A549 treated with AZD9567 at 1 μM for 4 hours (cell line): ENCODE data around the gene CGB3. TPM values are rescaled to one million over a fixed set of nuclear protein-coding genes. Genes with fewer than 3 reads are reported as not detected.

Source experiments
- total RNA-seq: library from RNA; stranded (reverse); fragments of 200-300 nt; extraction: Qiagen RNA extraction; gene quantifications from 5 replicates; pipeline ENCODE4 v1.2.3, GENCODE V29; 2022; ENCODE audit not compliant: insufficient read depth

Gene CGB3
- total RNA-seq, result 0.16 TPM in 1 of 5 replicates, not detected in the others

DNA sequence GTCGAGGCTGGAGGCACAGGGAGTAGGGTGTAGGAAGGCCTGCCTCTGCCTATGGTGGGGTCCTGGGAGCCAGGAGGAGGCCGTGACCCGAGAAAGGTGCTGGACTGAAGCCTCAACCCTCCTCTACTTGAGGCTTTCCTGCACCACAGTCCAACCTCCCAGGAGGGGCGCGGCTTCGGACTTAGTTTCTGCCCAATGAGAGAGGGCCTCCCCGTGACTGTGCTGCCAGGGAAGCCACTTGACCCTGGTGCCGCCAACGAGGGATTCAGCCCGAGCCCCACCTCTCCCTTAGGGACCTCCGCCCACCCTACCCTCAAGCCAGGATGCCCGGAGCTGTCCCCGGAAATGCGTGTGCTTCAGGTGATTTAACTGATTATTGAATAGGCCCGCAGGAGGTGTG lies at the start of gene CGB3:
CGB3 (minus strand) TSS at position 101 of the 400 bp plus-strand sequence. CDS start 362 bp downstream, outside the sequence.

DNA sequence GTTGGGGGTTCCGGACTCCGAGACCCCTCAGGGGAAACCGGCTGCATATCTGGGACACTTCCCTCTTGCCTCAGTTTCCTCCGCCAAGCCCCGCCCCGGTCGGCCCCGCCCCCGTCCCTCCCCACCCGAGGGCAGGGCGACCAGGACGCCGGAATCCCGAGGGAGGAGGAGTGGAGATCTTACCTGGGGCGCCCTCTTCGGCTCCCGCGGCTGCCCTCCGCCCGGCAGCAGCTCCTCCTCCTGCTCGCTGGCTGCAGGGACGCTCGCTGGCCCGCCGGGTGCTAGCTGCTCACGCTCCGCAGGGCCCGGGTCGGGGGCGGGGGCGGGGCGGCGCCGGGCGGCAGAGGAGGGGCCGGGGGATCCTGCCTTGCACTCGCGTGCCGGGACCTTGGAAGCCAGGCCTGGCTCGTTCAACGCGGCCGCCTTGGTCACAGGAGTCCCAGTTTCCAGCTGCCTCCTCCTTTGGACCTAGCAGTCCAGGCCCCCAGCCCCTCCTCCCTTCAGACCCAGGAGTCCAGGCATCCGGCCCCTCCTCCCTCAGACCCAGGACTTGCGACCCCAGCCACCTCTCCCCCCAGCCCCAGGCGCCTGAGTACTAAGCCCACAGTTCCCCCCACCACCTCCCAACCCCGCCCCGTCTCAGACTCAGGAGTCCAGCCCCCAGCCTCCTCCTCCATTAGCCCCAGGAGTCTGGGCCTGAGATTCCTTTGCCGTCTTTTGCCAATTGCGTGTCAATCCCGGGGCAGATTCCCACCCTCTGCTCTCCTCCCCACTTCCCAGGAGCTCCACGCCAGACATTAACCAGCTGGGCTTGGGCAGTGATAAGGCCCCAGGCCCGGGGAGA lies 40.9 kb upstream of the CGB3 start, which contains the start of gene NTF4:
NTF4 (minus strand) TSS at position 51 of the 844 bp plus-strand sequence. CDS start 2,821 bp downstream, outside the sequence.

DNA sequence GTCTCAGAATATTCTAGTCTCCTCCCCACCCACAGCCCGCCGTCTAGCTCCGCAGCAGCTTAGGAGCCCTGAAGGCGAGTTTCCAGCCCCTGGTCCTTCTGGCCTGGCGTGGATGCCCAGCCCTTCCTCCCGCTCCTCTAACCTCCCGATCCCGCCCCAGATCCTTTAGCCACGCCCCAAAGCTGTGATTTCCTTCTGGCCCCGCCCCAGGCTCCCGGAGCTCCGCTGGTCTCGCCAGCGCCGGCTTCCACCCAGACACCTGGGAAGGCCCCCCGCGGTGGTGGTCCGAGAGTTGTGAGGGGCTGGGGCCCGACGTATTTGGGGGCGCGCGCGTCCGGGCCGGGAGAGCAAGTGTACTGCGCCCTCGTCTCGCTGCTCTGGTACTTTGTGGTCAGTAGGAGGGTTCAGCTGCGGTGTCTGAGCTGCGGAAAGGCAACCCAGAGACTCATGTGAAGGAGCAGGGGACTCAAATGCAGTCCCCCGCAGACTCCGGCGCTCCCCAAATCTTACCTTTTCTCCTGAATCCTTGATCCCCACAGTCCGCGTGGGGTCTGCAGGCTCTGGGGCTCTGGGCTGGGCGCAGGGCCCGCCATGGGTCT lies 33.6 kb upstream of the CGB3 start, which contains the start of gene CGB7:
CGB7 (minus strand) TSS at position 114 of the 599 bp plus-strand sequence. CDS start 2,374 bp downstream, outside the sequence.

DNA sequence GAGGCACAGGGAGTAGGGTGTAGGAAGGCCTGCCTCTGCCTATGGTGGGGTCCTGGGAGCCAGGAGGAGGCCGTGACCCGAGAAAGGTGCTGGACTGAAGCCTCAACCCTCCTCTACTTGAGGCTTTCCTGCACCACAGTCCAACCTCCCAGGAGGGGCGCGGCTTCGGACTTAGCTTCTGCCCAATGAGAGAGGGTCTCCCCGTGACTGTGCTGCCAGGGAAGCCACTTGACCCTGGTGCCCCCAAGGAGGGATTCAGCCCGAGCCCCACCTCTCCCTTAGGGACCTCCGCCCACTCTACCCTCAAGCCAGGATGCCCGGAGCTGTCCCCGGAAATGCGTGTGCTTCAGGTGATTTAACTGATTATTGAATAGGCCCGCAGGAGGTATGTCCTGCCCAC lies 24.9 kb upstream of the CGB3 start, which contains the start of gene CGB8:
CGB8 (minus strand) TSS at position 101 of the 400 bp plus-strand sequence. CDS start 372 bp downstream, outside the sequence.

DNA sequence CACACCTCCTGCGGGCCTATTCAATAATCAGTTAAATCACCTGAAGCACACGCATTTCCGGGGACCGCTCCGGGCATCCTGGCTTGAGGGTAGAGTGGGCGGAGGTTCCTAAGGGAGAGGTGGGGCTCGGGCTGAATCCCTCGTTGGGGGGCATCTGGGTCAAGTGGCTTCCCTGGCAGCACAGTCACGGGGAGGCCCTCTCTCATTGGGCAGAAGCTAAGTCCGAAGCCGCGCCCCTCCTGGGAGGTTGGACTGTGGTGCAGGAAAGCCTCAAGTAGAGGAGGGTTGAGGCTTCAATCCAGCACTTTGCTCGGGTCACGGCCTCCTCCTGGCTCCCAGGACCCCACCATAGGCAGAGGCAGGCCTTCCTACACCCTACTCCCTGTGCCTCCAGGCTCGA lies 19.4 kb upstream of the CGB3 start, which contains the start of gene CGB5:
CGB5 (plus strand) TSS at position 301 of the 400 bp plus-strand sequence. CDS start 362 bp downstream, outside the sequence.

DNA sequence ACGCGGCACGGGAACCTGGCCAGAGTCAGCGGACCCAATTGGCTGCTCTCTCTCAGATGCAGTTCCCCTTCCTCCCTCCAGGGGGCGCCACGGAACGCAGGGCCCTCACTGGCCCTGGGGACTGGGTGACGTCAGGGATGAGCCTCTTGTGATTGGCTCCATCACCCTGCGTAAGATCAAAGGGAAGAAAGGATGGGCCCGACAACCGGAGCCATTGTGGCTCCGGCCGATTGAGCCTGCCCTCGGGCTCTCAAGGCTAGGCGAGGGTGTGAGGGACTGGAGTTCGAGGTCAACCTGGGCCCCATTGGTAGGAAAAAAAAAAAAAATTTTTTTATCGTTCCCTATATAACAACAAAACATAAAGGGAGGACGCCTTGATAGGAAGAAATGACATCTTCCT lies 12.7 kb upstream of the CGB3 start, which contains the start of gene CGB1:
CGB1 (minus strand) TSS at position 81 of the 400 bp plus-strand sequence. CDS start 184 bp downstream, outside the sequence.

DNA sequence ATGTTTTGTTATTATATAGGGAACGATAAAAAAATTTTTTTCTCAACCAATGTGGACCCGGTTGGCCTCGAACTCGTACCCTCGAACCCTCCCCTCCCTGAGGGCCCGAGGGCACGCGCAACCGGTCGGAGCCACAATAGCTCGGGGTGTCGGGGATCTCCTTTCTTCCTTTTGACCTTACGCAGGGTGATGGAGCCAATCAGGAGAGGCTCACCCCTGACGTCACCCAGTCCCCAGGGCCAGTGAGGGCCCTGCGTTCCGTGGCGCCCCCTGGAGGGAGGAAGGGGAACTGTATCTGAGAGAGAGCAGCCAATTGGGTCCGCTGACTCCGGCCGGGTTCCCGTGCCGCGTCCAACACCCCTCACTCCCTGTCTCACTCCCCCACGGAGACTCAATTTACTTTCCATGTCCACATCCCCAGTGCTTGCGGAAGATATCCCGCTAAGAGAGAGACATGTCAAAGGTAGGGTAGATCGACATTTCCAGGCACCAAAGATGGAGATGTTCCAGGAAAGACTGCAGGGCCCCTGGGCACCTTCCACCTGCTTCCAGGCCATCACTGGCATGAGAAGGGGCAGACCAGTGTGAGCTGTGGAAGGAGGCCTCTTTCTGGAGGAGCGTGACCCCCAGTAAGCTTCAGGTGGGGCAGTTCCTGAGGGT lies 7.6 kb upstream of the CGB3 start, which contains the start of gene CGB2:
CGB2 (plus strand) TSS at position 249 of the 660 bp plus-strand sequence; CDS start at position 455, 206 bp downstream.

DNA sequence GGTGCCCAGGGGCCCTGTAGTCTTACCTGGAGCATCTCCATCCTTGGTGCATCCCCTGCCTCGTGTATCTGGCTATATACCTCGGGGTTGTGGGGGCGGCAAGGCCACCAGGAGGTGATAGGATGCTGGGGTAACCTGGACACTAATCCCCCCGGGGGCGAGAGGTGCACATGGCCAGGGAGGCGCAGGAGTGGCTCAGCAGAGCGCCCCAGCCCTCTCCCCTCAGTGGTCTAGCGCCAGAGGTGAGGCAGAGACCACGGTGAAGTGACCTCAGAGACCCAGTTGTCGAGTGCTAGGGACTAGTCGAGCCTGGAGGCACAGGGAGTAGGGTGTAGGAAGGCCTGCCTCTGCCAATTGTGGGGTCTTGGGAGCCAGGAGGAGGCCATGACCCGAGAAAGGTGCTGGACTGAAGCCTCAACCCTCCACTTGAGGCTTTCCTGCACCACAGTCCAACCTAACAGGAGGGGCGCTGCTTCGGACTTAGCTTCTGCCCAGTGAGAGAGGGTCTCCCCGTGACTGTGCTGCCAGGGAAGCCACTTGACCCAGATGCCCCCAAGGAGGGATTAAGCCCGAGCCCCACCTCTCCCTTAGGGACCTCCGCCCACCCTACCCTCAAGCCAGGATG lies 7.0 kb downstream of the CGB3 start, which contains the start of gene LHB:
LHB (minus strand) TSS at position 51 of the 625 bp plus-strand sequence; CDS start at position 41, 10 bp downstream.

DNA sequence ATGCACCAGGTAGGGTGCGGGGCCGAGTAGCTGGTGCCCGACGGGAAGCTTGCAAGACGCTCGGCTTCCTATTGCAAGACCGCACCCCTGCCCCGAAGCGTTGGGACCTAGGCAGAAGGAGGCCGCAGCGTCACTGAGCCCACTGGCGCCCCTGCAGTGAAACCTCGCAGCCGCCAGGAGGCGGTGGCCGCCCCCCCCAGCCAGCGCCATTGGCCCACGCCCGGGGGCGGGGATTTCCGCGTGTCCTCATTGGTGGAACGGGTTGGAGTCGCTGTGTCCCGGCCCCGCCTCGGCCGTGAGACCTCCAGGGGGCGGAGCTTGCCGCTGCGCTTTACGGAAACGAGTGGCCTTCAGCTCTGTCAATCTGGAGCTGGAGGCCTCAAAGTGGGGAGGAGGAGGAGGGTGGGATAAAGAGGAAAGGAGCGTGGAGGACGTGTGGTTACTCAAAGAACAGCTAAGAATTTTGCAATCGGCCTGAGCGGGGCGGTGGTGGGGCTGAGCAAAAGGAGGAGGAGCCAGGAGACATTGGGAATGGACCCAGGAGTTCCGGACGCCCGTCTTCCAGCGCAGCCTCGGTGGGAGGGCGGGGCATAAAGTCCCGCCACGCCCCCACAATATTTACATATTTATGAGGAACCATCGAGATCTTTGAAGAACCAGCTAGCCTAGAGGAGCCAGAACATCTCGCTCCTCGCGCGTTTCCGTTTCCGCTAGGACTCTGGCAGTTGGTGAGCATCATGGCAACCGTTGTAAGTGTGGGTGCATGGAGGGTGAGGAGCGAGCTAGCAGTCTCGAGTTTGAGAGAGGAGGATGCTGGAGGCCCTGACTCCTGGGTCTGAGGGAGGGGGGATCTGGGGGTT lies 30.7 kb downstream of the CGB3 start, which contains the start of the genes GYS1 and RUVBL2:
GYS1 (minus strand) TSS at position 135 of the 860 bp plus-strand sequence. CDS start 197 bp downstream, outside the sequence.
RUVBL2 (plus strand) TSS at position 713 of the 860 bp plus-strand sequence; CDS start at position 738, 25 bp downstream.

Other genes starting within 250 kb of the CGB3 start
- gene BCAT2, start 213.3 kb downstream of the CGB3 start, total RNA-seq, result 56.8 to 66.6 TPM (median 61.9 TPM) in 5 replicates
- gene HSD17B14, start 187.8 kb downstream of the CGB3 start, total RNA-seq, result 9.3 to 17.4 TPM (median 13.4 TPM) in 5 replicates
- gene PLEKHA4, start 155.7 kb downstream of the CGB3 start, total RNA-seq, result 1.1 to 1.7 TPM (median 1.2 TPM) in 5 replicates
- 77.7 to 128 TPM (median 99.5 TPM) in 5 replicates for gene PPP1R15A, start 151.9 kb downstream of the CGB3 start, total RNA-seq
- gene TULP2, start 125.6 kb downstream of the CGB3 start, total RNA-seq, result not detected in 5 replicates
- gene NUCB1, start 124.0 kb downstream of the CGB3 start, total RNA-seq, result 196 to 206 TPM (median 200 TPM) in 5 replicates
- 1.5 to 1.7 TPM (median 1.5 TPM) in 4 of 5 replicates, not detected in the other for gene DHDH, start 90.6 kb downstream of the CGB3 start, total RNA-seq
- 289 to 347 TPM (median 317 TPM) in 5 replicates for gene BAX, start 69.5 kb downstream of the CGB3 start, total RNA-seq
- 15,391 to 23,528 TPM (median 18,182 TPM) in 5 replicates for gene FTL, start 59.0 kb downstream of the CGB3 start, total RNA-seq
- 18.5 to 36.7 TPM (median 21.4 TPM) in 5 replicates for gene GYS1, start 31.0 kb downstream of the CGB3 start, total RNA-seq
- gene RUVBL2, start 30.4 kb downstream of the CGB3 start, total RNA-seq, result 214 to 245 TPM (median 233 TPM) in 5 replicates
- gene LHB, start 7.2 kb downstream of the CGB3 start, total RNA-seq, result not detected in 5 replicates
- 0.17 to 0.31 TPM (median 0.31 TPM) in 3 of 5 replicates, not detected in the others for gene CGB2, start 7.6 kb upstream of the CGB3 start, total RNA-seq
- gene CGB1, start 12.6 kb upstream of the CGB3 start, total RNA-seq, result 0.31 TPM in 1 of 5 replicates, not detected in the others
- gene CGB5, start 19.5 kb upstream of the CGB3 start, total RNA-seq, result 0.27 to 0.72 TPM (median 0.49 TPM) in 4 of 5 replicates, not detected in the other
- gene CGB8, start 24.8 kb upstream of the CGB3 start, total RNA-seq, result 2.3 to 6.3 TPM (median 2.8 TPM) in 5 replicates
- gene CGB7, start 33.4 kb upstream of the CGB3 start, total RNA-seq, result 0.45 to 0.84 TPM (median 0.56 TPM) in 4 of 5 replicates, not detected in the other
- gene NTF4, start 40.5 kb upstream of the CGB3 start, total RNA-seq, result 0.34 to 0.47 TPM (median 0.40 TPM) in 4 of 5 replicates, not detected in the other
- gene KCNA7, start 48.4 kb upstream of the CGB3 start, total RNA-seq, result not detected in 5 replicates
- 321 to 348 TPM (median 341 TPM) in 5 replicates for gene SNRNP70, start 61.1 kb upstream of the CGB3 start, total RNA-seq
- gene LIN7B, start 90.0 kb upstream of the CGB3 start, total RNA-seq, result 5.5 to 9.1 TPM (median 6.9 TPM) in 5 replicates
- gene C19orf73, start 94.8 kb upstream of the CGB3 start, total RNA-seq, result 1.2 to 2.0 TPM (median 1.8 TPM) in 4 of 5 replicates, not detected in the other
- 3.3 to 9.3 TPM (median 8.5 TPM) in 5 replicates for gene PPFIA3, start 95.2 kb upstream of the CGB3 start, total RNA-seq
- gene HRC, start 131.1 kb upstream of the CGB3 start, total RNA-seq, result not detected in 5 replicates
- gene TRPM4, start 133.5 kb upstream of the CGB3 start, total RNA-seq, result 6.2 to 11.3 TPM (median 9.7 TPM) in 5 replicates